ENCODE data around the gene RBM14.

Gene RBM14

DNA sequence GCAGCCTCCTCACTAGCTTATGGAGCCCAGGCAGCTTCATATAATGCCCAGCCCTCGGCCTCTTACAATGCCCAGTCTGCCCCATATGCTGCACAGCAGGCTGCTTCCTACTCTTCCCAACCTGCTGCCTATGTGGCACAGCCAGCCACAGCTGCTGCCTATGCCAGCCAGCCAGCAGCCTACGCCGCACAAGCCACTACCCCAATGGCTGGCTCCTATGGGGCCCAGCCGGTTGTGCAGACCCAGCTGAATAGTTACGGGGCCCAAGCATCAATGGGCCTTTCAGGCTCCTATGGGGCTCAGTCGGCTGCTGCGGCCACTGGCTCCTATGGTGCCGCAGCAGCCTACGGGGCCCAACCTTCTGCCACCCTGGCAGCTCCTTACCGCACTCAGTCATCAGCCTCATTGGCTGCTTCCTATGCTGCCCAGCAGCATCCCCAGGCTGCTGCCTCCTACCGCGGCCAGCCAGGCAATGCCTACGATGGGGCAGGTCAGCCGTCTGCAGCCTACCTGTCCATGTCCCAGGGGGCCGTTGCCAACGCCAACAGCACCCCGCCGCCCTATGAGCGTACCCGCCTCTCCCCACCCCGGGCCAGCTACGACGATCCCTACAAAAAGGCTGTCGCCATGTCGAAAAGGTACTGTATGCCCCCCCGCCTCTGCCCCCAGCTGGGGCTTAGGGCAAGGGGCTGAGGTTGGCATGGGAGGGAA, 8.8 kb downstream of the RBM14 start:
- no peak for DNase-seq (ENCODE audit: extremely low read depth, low read depth)
- no peak overlapping the region for H3K4me3 ChIP-seq (replicated peaks; ENCODE audit: low read depth, low read length)
- TF ChIP-seq CTCF (IDR thresholded peaks at IDR 0.05; ENCODE audit: low read depth, low read length, missing control alignments), result no peak

DNA sequence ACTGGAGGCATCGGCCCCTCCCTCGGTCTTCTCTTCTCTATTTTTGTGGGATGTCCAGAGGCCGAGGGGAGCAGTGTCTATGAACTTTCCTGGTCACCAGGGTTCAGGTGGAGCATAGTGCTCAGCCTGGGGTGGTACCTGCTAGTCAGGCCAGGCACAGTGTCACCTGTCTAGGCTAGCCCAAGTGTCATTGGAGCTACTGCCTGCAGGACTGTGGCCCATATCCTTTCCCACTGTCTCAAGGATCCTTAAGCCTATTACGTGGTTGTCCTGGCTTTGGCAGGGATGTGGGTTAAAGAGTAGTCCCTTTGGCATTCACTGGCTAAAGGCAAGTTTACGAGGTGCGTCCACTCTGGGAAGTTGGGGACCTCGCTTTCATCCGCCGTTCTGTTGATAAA, 9.3 kb downstream of the RBM14 start:
- DNase-seq (ENCODE audit: extremely low read depth, low read depth), result no peak
- TF ChIP-seq CTCF (IDR thresholded peaks at IDR 0.05; ENCODE audit: low read depth, low read length, missing control alignments), result no peak

GRCh38 chr11:66626382-66626781, 10.0 kb downstream of the RBM14 start:
- DNase-seq (ENCODE audit: extremely low read depth, low read depth), result no peak
- H3K4me3 ChIP-seq (replicated peaks; ENCODE audit: low read depth, low read length), result no peak overlapping the region
- no peak for TF ChIP-seq CTCF (IDR thresholded peaks at IDR 0.05; ENCODE audit: low read depth, low read length, missing control alignments)

More for the DNA sequence above, 9.3 kb downstream of the RBM14 start:
- no peak overlapping the region for H3K4me3 ChIP-seq (replicated peaks; ENCODE audit: low read depth, low read length)

DNA sequence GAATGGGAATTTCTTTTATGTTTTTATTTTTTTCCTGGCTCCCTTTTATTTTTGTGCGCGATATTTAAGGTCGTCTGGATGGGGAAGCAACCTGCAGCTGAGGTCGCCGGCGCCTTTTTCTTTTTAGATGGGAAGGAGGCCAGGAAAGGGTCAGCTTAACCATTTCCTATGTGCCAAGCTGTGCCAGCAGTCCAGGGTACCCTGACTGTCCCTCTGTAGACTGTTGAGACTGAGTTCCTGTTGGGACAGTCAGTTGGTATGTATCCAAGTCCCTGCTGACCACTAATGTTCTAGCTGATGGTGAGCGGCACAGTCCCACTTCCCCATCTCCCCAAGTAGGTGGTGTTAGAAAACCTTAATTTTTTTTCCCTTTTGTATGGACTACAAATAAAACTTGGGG, 10.5 kb downstream of the RBM14 start:
- TF ChIP-seq CTCF (IDR thresholded peaks at IDR 0.05; ENCODE audit: low read depth, low read length, missing control alignments), result no peak
- DNase-seq (ENCODE audit: extremely low read depth, low read depth), result no peak

DNA sequence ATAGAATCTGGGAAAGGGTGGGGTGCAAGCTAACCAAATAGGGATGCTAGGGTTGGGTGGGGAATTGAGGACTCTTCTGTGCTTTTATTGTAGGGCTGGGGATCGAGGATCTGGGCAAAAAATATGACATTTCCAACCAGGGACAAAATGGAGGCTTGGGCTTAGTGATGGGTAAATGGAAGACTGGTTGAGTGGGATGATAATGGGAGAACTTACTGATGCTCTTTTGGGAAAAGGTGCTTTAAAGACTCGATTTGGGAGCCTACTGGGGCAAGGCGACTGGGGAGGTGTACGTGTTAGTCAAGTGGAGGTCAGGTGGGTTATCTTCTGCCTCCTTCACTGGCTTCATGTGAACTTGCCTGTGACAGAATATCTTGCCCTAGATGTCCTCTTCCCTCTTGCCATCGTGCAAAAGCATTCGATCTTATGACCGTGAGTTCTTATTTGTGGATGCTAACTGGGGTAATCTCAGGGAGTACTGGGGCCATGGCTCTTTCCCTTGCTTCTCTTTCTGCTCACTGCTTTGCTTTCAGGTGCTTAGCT, 11.7 kb downstream of the RBM14 start:
- no peak overlapping the region for H3K4me3 ChIP-seq (replicated peaks; ENCODE audit: low read depth, low read length)
- no peak for DNase-seq (ENCODE audit: extremely low read depth, low read depth)
- TF ChIP-seq CTCF (IDR thresholded peaks at IDR 0.05; ENCODE audit: low read depth, low read length, missing control alignments), result no peak

More for the DNA sequence above, 10.5 kb downstream of the RBM14 start:
- no peak overlapping the region for H3K4me3 ChIP-seq (replicated peaks; ENCODE audit: low read depth, low read length)

- no peak for DNase-seq (ENCODE audit: extremely low read depth, low read depth)
- TF ChIP-seq CTCF (IDR thresholded peaks at IDR 0.05; ENCODE audit: low read depth, low read length, missing control alignments), result no peak
- H3K4me3 ChIP-seq (replicated peaks; ENCODE audit: low read depth, low read length), result no peak overlapping the region
Measured at GRCh38 chr11:66629356-66629755, 12.9 kb downstream of the RBM14 start.

Data from HFF-Myc (cell line).